GM12878 (cell line): Measurements from ENCODE around the gene PTGR3. TPM values are rescaled to one million over a fixed set of nuclear protein-coding genes. Genes with fewer than 3 reads are reported as not detected.

Source experiments
- ATAC-seq: fragments of 200-7000 bp; cut with Tn5 transposase; 3 replicates; pipeline ENCODE4 v1.9.1; 2020; ENCODE audit warnings: mild to moderate bottlenecking, moderate library complexity
- BruUV-seq: library from RNA; stranded (reverse); fragments of 400-500 nt; replicated peaks from 2 replicates; lab custom pipeline; 2021; lab: Mats Ljungman, UMichigan
- CTCF ChIA-PET: fragments of 300-600 bp; sonication (Branson Sonifier 250); formaldehyde crosslinking; extraction: SDS; loops from one replicate; lab custom pipeline; 2021; ENCODE audit warnings: inconsistent platforms; lab: Yijun Ruan, JAX
- POLR2A ChIA-PET: fragments of 350-600 bp; formaldehyde crosslinking; extraction: SDS; loops from one replicate; lab custom pipeline; 2021; ENCODE audit warnings: inconsistent platforms; lab: Charles Lee
- RAD21 ChIA-PET: fragments of 300-600 bp; sonication (Branson Sonifier 250); formaldehyde crosslinking; loops from one replicate; lab custom pipeline; 2023; ENCODE audit warnings: antibody characterized with exemption; ENCODE audit not compliant: unreplicated experiment; lab: Charles Lee
- SMC1A ChIA-PET: fragments of 300-600 bp; sonication (Branson Sonifier 250); formaldehyde crosslinking; loops from one replicate; lab custom pipeline; 2023; ENCODE audit not compliant: unreplicated experiment, uncharacterized antibody; lab: Charles Lee
- DNase-seq: peaks from one replicate; pipeline ENCODE4 v3.0.0-alpha.2; 2011; ENCODE audit warnings: low read depth, low spot score
- FAIRE-seq: peaks from 3 replicates; lab custom pipeline; 2011; peaks lifted over from hg19 to GRCh38; lab: Jason Lieb, UNC
- H2AFZ ChIP-seq: 2 replicates; pipeline ENCODE4 v1.6.0; 2011; ENCODE audit warnings: low read depth, low read length, control low read depth; ENCODE audit not compliant: control insufficient read depth
- H3K27ac ChIP-seq: 2 replicates; pipeline ENCODE4 v1.5.1; 2011; ENCODE audit warnings: control low read depth; ENCODE audit not compliant: control insufficient read depth, insufficient read depth
- H3K27me3 ChIP-seq, 2 experiments: replicated peaks in 1 of 2; 2 replicates each; pipeline versions ENCODE4 v1.6.0 to v1.6.1; 2011; ENCODE audit warnings: low read length in 1 of 2; ENCODE audit not compliant: control insufficient read depth in 2 of 2, insufficient read depth in 2 of 2
- H3K36me3 ChIP-seq, 2 experiments: 2 replicates each; pipeline ENCODE4 v1.5.1; 2011; ENCODE audit warnings: low read length in 1 of 2; ENCODE audit not compliant: control insufficient read depth in 2 of 2, insufficient read depth in 2 of 2
- H3K4me1 ChIP-seq: 2 replicates; pipeline ENCODE4 v1.6.1; 2011; ENCODE audit warnings: mild to moderate bottlenecking, low read length, moderate library complexity, mixed read lengths; ENCODE audit not compliant: control insufficient read depth, insufficient read depth
- H3K4me2 ChIP-seq: 2 replicates; pipeline ENCODE4 v1.6.0; 2011; ENCODE audit warnings: control low read depth; ENCODE audit not compliant: control insufficient read depth, insufficient read depth
- H3K4me3 ChIP-seq: fragments of 200-600 bp; sonication (generic); 2 replicates; pipeline ENCODE4 v1.5.1; 2016
- H3K79me2 ChIP-seq: 2 replicates; pipeline ENCODE4 v1.6.0; 2011; ENCODE audit warnings: low read length; ENCODE audit not compliant: control insufficient read depth, insufficient read depth
- H3K9ac ChIP-seq: 2 replicates; pipeline ENCODE4 v1.8.0; 2011; ENCODE audit warnings: low read length, control low read depth, mixed read lengths; ENCODE audit not compliant: control insufficient read depth, insufficient read depth
- H3K9me3 ChIP-seq: replicated peaks from 3 replicates; pipeline ENCODE4 v1.5.1; 2011; ENCODE audit warnings: mild to moderate bottlenecking, low read length; ENCODE audit not compliant: control insufficient read depth, insufficient read depth
- H4K20me1 ChIP-seq: 2 replicates; pipeline ENCODE4 v1.6.0; 2011; ENCODE audit not compliant: control insufficient read depth, insufficient read depth
- FOS ChIP-seq: IDR thresholded peaks from 3 replicates; pipeline ENCODE4 v1.6.1; 2011; ENCODE audit warnings: borderline replicate concordance; ENCODE audit not compliant: insufficient read length; ENCODE audit errors: extremely low read depth
- IKZF1 ChIP-seq: fragments of 450-650 bp; conservative IDR thresholded peaks from 2 replicates; pipeline ENCODE4 v1.6.1; 2017; ENCODE audit warnings: antibody characterized with exemption, mild to moderate bottlenecking
- MEF2B ChIP-seq: fragments of 450-650 bp; IDR thresholded peaks from 2 replicates; pipeline ENCODE4 v1.6.1; 2018; ENCODE audit warnings: mild to moderate bottlenecking, moderate library complexity; ENCODE audit not compliant: partially characterized antibody, poor library complexity, severe bottlenecking
- MLLT1 ChIP-seq: fragments of 450-650 bp; IDR thresholded peaks from 2 replicates; pipeline ENCODE4 v1.6.1; 2016; ENCODE audit warnings: mild to moderate bottlenecking
- MTA2 ChIP-seq: fragments of 450-650 bp; IDR thresholded peaks from 2 replicates; pipeline ENCODE4 v1.6.1; 2016; ENCODE audit warnings: low read depth, mild to moderate bottlenecking, moderate library complexity
- NR2C1 ChIP-seq: fragments of 450-650 bp; IDR thresholded peaks from 2 replicates; pipeline ENCODE4 v1.6.1; 2017; ENCODE audit warnings: antibody characterized with exemption, mild to moderate bottlenecking, moderate library complexity
- NR2C2 ChIP-seq: IDR thresholded peaks from 2 replicates; pipeline ENCODE4 v1.6.1; 2011; ENCODE audit warnings: borderline replicate concordance, low read depth; ENCODE audit not compliant: control insufficient read depth, insufficient read length
- PKNOX1 ChIP-seq: fragments of 450-650 bp; IDR thresholded peaks from 2 replicates; pipeline ENCODE4 v1.6.1; 2016; ENCODE audit warnings: mild to moderate bottlenecking
- POU2F2 ChIP-seq: IDR thresholded peaks from 3 replicates; pipeline ENCODE4 v1.6.1; 2011; ENCODE audit warnings: low read depth, mild to moderate bottlenecking, low read length, borderline replicate concordance
- SMAD1 ChIP-seq: fragments of 450-650 bp; IDR thresholded peaks from 2 replicates; pipeline ENCODE4 v1.6.1; 2018; ENCODE audit warnings: mild to moderate bottlenecking, low read depth; ENCODE audit not compliant: partially characterized antibody
- SMARCA5 ChIP-seq: fragments of 450-650 bp; IDR thresholded peaks from 2 replicates; pipeline ENCODE4 v1.6.1; 2017; ENCODE audit warnings: mild to moderate bottlenecking
- YBX1 ChIP-seq: fragments of 450-650 bp; IDR thresholded peaks from 2 replicates; pipeline ENCODE4 v1.6.1; 2016; ENCODE audit warnings: antibody characterized with exemption
- WGBS: methylation state at CpG from one replicate; pipeline ENCODE4 v1.1.6; 2016; ENCODE audit warnings: low lambda C conversion rate; ENCODE audit not compliant: insufficient replicate concordance, insufficient coverage; ENCODE audit errors: missing lambda C conversion rate; 5-methylcytosine and 5-hydroxymethylcytosine counted together
- in situ Hi-C: fragments of 300-500 bp; cut with MboI; formaldehyde crosslinking; loops from 9 replicates; pipeline ENCODE4 v1.14.3; 2018; ENCODE audit warnings: mixed read lengths
- intact Hi-C: fragments of 100-400 bp; cut with micrococcal nuclease; formaldehyde crosslinking; loops from one replicate; pipeline ENCODE4 v1.14.2; 2022; ENCODE audit not compliant: unreplicated experiment
- polyA plus RNA-seq, 11 experiments: library from polyadenylated mRNA; depleted of rRNA in 4 of 11; unstranded in 6 of 11; stranded (reverse) in 5 of 11; fragments of >200 nt; fragmentation: Nextera tagmentation in 4 of 11; fragmentation: Illumina TruSeq in 1 of 11; extraction: Ambion mirVana in 4 of 11; extraction: Trizol in 1 of 11; gene quantifications; 1 replicate in 1 of 11; 2 replicates in 10 of 11; pipeline versions ENCODE4 v1.2.1 to v1.2.3, GENCODE V29; 2011 to 2016; ENCODE audit warnings: inconsistent platforms in 2 of 11, missing spikeins in 2 of 11, low read depth in 1 of 11
- total RNA-seq, 4 experiments: library from RNA; depleted of rRNA in 3 of 4; stranded (reverse); fragments of >200 nt in 3 of 4; fragmentation: Illumina TruSeq in 1 of 4; extraction: Trizol in 1 of 4; gene quantifications; 2 replicates each; pipeline versions ENCODE4 v1.2.1 to v1.2.3, GENCODE V29; 2013 to 2021
- TF ChIP-seq, protein P1 (sequence below): IDR thresholded peaks from 2 replicates; pipeline ENCODE4 v1.6.1; 2011; ENCODE audit warnings: borderline replicate concordance, low read depth, mild to moderate bottlenecking, moderate library complexity, low read length; ENCODE audit not compliant: insufficient read depth, poor library complexity, severe bottlenecking
- TF ChIP-seq, protein P2 (sequence below): fragments of 450-650 bp; formaldehyde crosslinking; IDR thresholded peaks from 2 replicates; pipeline ENCODE4 v1.4.0; 2022; ENCODE audit warnings: mild to moderate bottlenecking, moderate library complexity

The PTGR3 gene
- total and polyA plus RNA-seq, 10 of the 15 experiments (the other 5 are each of a cell fraction or from before 2014, with no cell fraction given): 6.2 to 69.8 (median 21.9) TPM

- TF ChIP-seq PKNOX1 (no peak), POU2F2 (no peak), IKZF1 (no peak), MLLT1 (no peak), NR2C2 (no peak)
Observed at GRCh38 chr18:75222407-75222806, 13.5 kb upstream of the PTGR3 start (continued).

DNA sequence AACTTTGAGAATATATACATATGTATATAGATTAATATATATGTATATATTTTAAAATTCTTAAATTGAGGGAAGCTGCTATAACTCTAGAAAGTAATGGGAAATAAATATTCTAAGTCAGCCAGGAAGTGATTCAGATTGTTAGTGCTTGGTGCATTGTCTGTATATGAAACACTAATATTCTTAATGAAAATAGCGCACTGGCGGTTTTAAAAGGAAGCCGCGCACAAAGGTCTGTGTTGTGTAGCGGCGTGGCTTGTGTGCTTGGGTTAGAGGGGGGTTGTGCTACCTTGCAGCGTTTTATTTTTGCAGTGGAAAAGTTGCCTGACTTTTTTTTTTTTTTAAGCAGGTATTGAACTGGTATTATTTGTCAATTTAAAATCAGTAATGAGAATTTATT is 13.0 kb upstream of the PTGR3 start:
- H3K4me2 ChIP-seq: no peak overlapping the region
- CTCF ChIA-PET: no interaction called here
- in situ Hi-C loops: loop anchor here (25.0 kb wide), 1 partner anchor 1890 kb away; no protein-coding TSS in a partner anchor
- peaks cover 3% of the 10 kb centered on the region for H3K4me1 ChIP-seq
- no peak overlapping the region for H2AFZ ChIP-seq
- 98% methylated on average over 7 of the region's 7 CpGs for WGBS
- no peaks in the 10 kb centered on the region for H3K9me3 ChIP-seq
- RAD21 ChIA-PET: no interaction called here
- FAIRE-seq: no peak
- peaks cover under 1% of the 10 kb centered on the region for H3K79me2 ChIP-seq
- BruUV-seq: no TSS peak
- H3K9ac ChIP-seq: no peak overlapping the region
- H3K4me3 ChIP-seq: no peak overlapping the region
- H3K27ac ChIP-seq: no peak overlapping the region
- no peaks in the 10 kb centered on the region for H4K20me1 ChIP-seq
- intact Hi-C loops: no loop called here
- no peak for DNase-seq
- POLR2A ChIA-PET: interaction anchor here (1.5 kb wide), 1 partner anchor 11 kb away, joined by 9 read pairs; the partner anchor contains the start of gene TSHZ1
- SMC1A ChIA-PET: interaction anchor here (1.2 kb wide), 1 partner anchor 48 kb away, joined by 3 read pairs; no protein-coding TSS in a partner anchor
- ATAC-seq: no peak
- no peaks in the 10 kb centered on the region for H3K27me3 ChIP-seq
- no peaks in the 10 kb centered on the region; a peak in 1 of 4 replicates for H3K36me3 ChIP-seq
- TF ChIP-seq, protein P1, sequence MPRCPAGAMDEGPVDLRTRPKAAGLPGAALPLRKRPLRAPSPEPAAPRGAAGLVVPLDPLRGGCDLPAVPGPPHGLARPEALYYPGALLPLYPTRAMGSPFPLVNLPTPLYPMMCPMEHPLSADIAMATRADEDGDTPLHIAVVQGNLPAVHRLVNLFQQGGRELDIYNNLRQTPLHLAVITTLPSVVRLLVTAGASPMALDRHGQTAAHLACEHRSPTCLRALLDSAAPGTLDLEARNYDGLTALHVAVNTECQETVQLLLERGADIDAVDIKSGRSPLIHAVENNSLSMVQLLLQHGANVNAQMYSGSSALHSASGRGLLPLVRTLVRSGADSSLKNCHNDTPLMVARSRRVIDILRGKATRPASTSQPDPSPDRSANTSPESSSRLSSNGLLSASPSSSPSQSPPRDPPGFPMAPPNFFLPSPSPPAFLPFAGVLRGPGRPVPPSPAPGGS: no peak
- TF ChIP-seq SMAD1 (no peak), YBX1 (no peak), NR2C1 (no peak), MEF2B (no peak), MTA2 (no peak), SMARCA5 (no peak), FOS (no peak)
- TF ChIP-seq, protein P2, sequence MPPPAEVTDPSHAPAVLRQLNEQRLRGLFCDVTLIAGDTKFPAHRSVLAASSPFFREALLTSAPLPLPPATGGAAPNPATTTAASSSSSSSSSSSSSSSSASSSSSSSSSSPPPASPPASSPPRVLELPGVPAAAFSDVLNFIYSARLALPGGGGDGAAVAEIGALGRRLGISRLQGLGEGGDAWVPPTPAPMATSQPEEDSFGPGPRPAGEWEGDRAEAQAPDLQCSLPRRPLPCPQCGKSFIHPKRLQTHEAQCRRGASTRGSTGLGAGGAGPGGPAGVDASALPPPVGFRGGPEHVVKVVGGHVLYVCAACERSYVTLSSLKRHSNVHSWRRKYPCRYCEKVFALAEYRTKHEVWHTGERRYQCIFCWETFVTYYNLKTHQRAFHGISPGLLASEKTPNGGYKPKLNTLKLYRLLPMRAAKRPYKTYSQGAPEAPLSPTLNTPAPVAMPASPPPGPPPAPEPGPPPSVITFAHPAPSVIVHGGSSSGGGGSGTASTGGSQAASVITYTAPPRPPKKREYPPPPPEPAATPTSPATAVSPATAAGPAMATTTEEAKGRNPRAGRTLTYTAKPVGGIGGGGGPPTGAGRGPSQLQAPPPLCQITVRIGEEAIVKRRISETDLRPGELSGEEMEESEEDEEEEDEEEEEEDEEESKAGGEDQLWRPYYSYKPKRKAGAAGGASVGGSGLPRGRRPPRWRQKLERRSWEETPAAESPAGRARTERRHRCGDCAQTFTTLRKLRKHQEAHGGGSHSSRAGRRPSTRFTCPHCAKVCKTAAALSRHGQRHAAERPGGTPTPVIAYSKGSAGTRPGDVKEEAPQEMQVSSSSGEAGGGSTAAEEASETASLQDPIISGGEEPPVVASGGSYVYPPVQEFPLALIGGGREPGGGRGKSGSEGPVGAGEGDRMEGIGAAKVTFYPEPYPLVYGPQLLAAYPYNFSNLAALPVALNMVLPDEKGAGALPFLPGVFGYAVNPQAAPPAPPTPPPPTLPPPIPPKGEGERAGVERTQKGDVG (CRISPR knock-in tag): no peak
